ENCODE results near the gene NHLRC4.
A peak's percentile ranks its signal among the peaks of the same experiment; 100 is the strongest.

The NHLRC4 gene

GRCh38 chr16:566475-567372 lies at the start of gene NHLRC4:
Gene NHLRC4, plus strand, starts transcription at chr16:567005. Its CDS starts 1,043 bp downstream, at chr16:568048.
- DNase-seq, result peak; percentile 40

- no peak for DNase-seq
Measured at GRCh38 chr16:518858-519257, 47.9 kb upstream of the NHLRC4 start.

GRCh38 chr16:519425-519824 lies 47.4 kb upstream of the NHLRC4 start:
- no peak for DNase-seq

- no peak for DNase-seq
Measured at GRCh38 chr16:519841-520687, 46.7 kb upstream of the NHLRC4 start.

GRCh38 chr16:520847-521246 lies 46.0 kb upstream of the NHLRC4 start:
- DNase-seq, result no peak

- no peak for DNase-seq
Measured at GRCh38 chr16:521381-522210, 45.2 kb upstream of the NHLRC4 start.

- DNase-seq, result no peak
Measured at GRCh38 chr16:522320-523096, 44.3 kb upstream of the NHLRC4 start.

GRCh38 chr16:523097-523741 lies 43.6 kb upstream of the NHLRC4 start:
- no peak for DNase-seq

GRCh38 chr16:524274-525040 lies 42.3 kb upstream of the NHLRC4 start:
- DNase-seq, result no peak

- no peak for DNase-seq
Measured at GRCh38 chr16:525123-525519, 41.7 kb upstream of the NHLRC4 start.

GRCh38 chr16:525520-526180 lies 41.2 kb upstream of the NHLRC4 start:
- DNase-seq, result peak; percentile 69

- DNase-seq, result peak; percentile 8
Measured at GRCh38 chr16:526181-527014, 40.4 kb upstream of the NHLRC4 start.

GRCh38 chr16:527015-527903 lies 39.5 kb upstream of the NHLRC4 start, which contains the start of gene CAPN15:
Gene CAPN15, plus strand, starts transcription at chr16:527712. Its CDS starts 19,127 bp downstream, at chr16:546839.
- peak; percentile 81 for DNase-seq

- peak; percentile 46 for DNase-seq
Measured at GRCh38 chr16:528111-529011, 38.4 kb upstream of the NHLRC4 start.

- no peak for DNase-seq
Measured at GRCh38 chr16:529012-529575, 37.7 kb upstream of the NHLRC4 start.

- no peak for DNase-seq
Measured at GRCh38 chr16:530111-530817, 36.5 kb upstream of the NHLRC4 start.
